Ascending aorta (tissue), 2 donors: Measurements from ENCODE around the gene TSNAX. TPM values are rescaled to one million over a fixed set of nuclear protein-coding genes. Genes with fewer than 3 reads are reported as not detected.

ENCODE experiments used
- DNase-seq, 2 donors: peaks; one replicate each; pipeline ENCODE4 v3.0.0-alpha.2; 2019; ENCODE audit warnings: low spot score in 2 of 2
- H3K27ac ChIP-seq, 2 donors: fragments of 200-600 bp; sonication (generic); one replicate each; pipeline ENCODE4 v1.5.1; 2016 to 2017; ENCODE audit warnings: mild to moderate bottlenecking in 1 of 2
- H3K27me3 ChIP-seq: fragments of 200-600 bp; sonication (generic); one replicate; pipeline ENCODE4 v1.5.1; 2017
- H3K36me3 ChIP-seq, 2 donors: fragments of 200-600 bp; sonication (generic); one replicate each; pipeline ENCODE4 v1.5.1; 2016
- H3K4me1 ChIP-seq, 2 donors: fragments of 200-600 bp; sonication (generic); one replicate each; pipeline ENCODE4 v1.5.1; 2016 to 2017; ENCODE audit warnings: mild to moderate bottlenecking in 1 of 2
- H3K4me3 ChIP-seq, 2 donors: fragments of 200-600 bp; sonication (generic); one replicate each; pipeline ENCODE4 v1.5.1; 2016 to 2017; ENCODE audit warnings: mild to moderate bottlenecking in 1 of 2
- H3K9me3 ChIP-seq, 2 donors: fragments of 200-600 bp; sonication (generic); one replicate each; pipeline ENCODE4 v1.5.1; 2016
- CTCF ChIP-seq, 3 experiments: fragments of 200-600 bp in 2 of 3; fragments of 450-650 bp in 1 of 3; sonication (generic) in 2 of 3; IDR thresholded peaks; one replicate each; pipeline ENCODE4 v1.5.1; 2016 to 2019; ENCODE audit warnings: antibody characterized with exemption in 3 of 3, mild to moderate bottlenecking in 1 of 3, moderate library complexity in 1 of 3
- intact Hi-C: fragments of 100-400 bp; cut with DNase I; formaldehyde crosslinking; loops from one replicate; pipeline ENCODE4 v1.15.1; 2023
- total RNA-seq: library from RNA; depleted of rRNA; stranded (reverse); fragments of >200 nt; gene quantifications from one replicate; pipeline ENCODE4 v1.1.0, GENCODE V29; 2016

The TSNAX gene
- total RNA-seq, 1 donor from 2014 or later: 15.0 TPM

- Histone ChIP-seq H3K27ac (no peak overlapping the region), H3K9me3 (no peaks in the 10 kb centered on the region), H3K36me3 (no peaks in the 10 kb centered on the region), H3K4me1 (no peaks in the 10 kb centered on the region), H3K4me3 (no peak overlapping the region), H3K27me3 (no peaks in the 10 kb centered on the region)
- DNase-seq: no peak
- intact Hi-C loops: no loop called here
- no peak for TF ChIP-seq CTCF (IDR thresholded peaks at IDR 0.05)
Measured at GRCh38 chr1:231487019-231487418, 41.5 kb upstream of the TSNAX start.

- no peak overlapping the region for H3K27ac ChIP-seq
- H3K36me3 ChIP-seq: no peaks in the 10 kb centered on the region
- no peak for TF ChIP-seq CTCF (IDR thresholded peaks at IDR 0.05)
- no peak overlapping the region for H3K4me3 ChIP-seq
- no peaks in the 10 kb centered on the region for H3K9me3 ChIP-seq
- no peaks in the 10 kb centered on the region for H3K4me1 ChIP-seq
- DNase-seq: no peak
- H3K27me3 ChIP-seq: no peaks in the 10 kb centered on the region
- intact Hi-C loops: no loop called here
Measured at GRCh38 chr1:231487910-231488309, 40.6 kb upstream of the TSNAX start.

- H3K4me3 ChIP-seq: no peak overlapping the region
- H3K36me3 ChIP-seq: no peaks in the 10 kb centered on the region
- no peaks in the 10 kb centered on the region for H3K4me1 ChIP-seq
- TF ChIP-seq CTCF (IDR thresholded peaks at IDR 0.05): no peak
- no peaks in the 10 kb centered on the region for H3K9me3 ChIP-seq
- no peak overlapping the region for H3K27ac ChIP-seq
- no peaks in the 10 kb centered on the region for H3K27me3 ChIP-seq
- no peak for DNase-seq
- intact Hi-C loops: no loop called here
Measured at GRCh38 chr1:231493421-231494185, 34.9 kb upstream of the TSNAX start.

- H3K4me1 ChIP-seq: no peaks in the 10 kb centered on the region
- no peaks in the 10 kb centered on the region for H3K36me3 ChIP-seq
- no peak for TF ChIP-seq CTCF (IDR thresholded peaks at IDR 0.05)
- no peak overlapping the region for H3K27ac ChIP-seq
- peaks cover 0 to 4% of the 10 kb centered on the region in 2 donors for H3K9me3 ChIP-seq
- DNase-seq: no peak
- intact Hi-C loops: no loop called here
- no peak overlapping the region for H3K4me3 ChIP-seq
- H3K27me3 ChIP-seq: no peaks in the 10 kb centered on the region
Measured at GRCh38 chr1:231494439-231495110, 33.9 kb upstream of the TSNAX start.

GRCh38 chr1:231497629-231498152 is 30.8 kb upstream of the TSNAX start:
- H3K27ac ChIP-seq: no peak overlapping the region
- no peak for TF ChIP-seq CTCF (IDR thresholded peaks at IDR 0.05)
- H3K27me3 ChIP-seq: no peaks in the 10 kb centered on the region
- peaks cover 0 to 4% of the 10 kb centered on the region in 2 donors for H3K9me3 ChIP-seq
- no peaks in the 10 kb centered on the region for H3K36me3 ChIP-seq
- intact Hi-C loops: no loop called here
- H3K4me3 ChIP-seq: no peak overlapping the region
- no peak for DNase-seq
- no peaks in the 10 kb centered on the region for H3K4me1 ChIP-seq
